SK-N-SH treated with all-trans-retinoic acid at 6 μM for 48 hours (cell line): ENCODE data around the gene TTC29.

Experiments
- ARNTL ChIP-seq: fragments of 450-650 bp; formaldehyde crosslinking; IDR thresholded peaks from 2 replicates; pipeline ENCODE4 v1.5.0; 2020; ENCODE audit warnings: low read depth, mild to moderate bottlenecking, moderate library complexity, borderline replicate concordance
- CREB5 ChIP-seq: fragments of 250-450 bp; sonication (Bioruptor Pico); IDR thresholded peaks from 2 replicates; pipeline ENCODE4 v1.5.1; 2020; ENCODE audit warnings: low read depth, mild to moderate bottlenecking, moderate library complexity
- CSRNP3 ChIP-seq: fragments of 250-450 bp; sonication (Bioruptor Pico); IDR thresholded peaks from 2 replicates; pipeline ENCODE4 v1.5.1; 2021; ENCODE audit warnings: mild to moderate bottlenecking, moderate library complexity
- RARB ChIP-seq: fragments of 250-450 bp; sonication (Bioruptor Pico); IDR thresholded peaks from 2 replicates; pipeline ENCODE4 v1.8.0; 2021; ENCODE audit warnings: mild to moderate bottlenecking, moderate library complexity
- TCF4 ChIP-seq: fragments of 250-450 bp; sonication (Bioruptor Pico); IDR thresholded peaks from 2 replicates; pipeline ENCODE4 v1.8.0; 2021; ENCODE audit warnings: mild to moderate bottlenecking, moderate library complexity, borderline replicate concordance
- TSHZ2 ChIP-seq: fragments of 250-450 bp; sonication (Bioruptor Pico); IDR thresholded peaks from 2 replicates; pipeline ENCODE4 v1.5.0; 2020; ENCODE audit warnings: mild to moderate bottlenecking, moderate library complexity
- ZFP30 ChIP-seq: fragments of 450-650 bp; formaldehyde crosslinking; IDR thresholded peaks from 2 replicates; pipeline ENCODE4 v1.5.0; 2022; ENCODE audit warnings: mild to moderate bottlenecking, moderate library complexity

GRCh38 chr4:146949559-146949958, 3.9 kb upstream of the TTC29 start:
- TF ChIP-seq RARB (no peak), ZFP30 (CRISPR knock-in tag) (no peak), CREB5 (no peak), ARNTL (no peak), TCF4 (no peak), CSRNP3 (CRISPR knock-in tag) (no peak), TSHZ2 (no peak)
